ENCODE results near the gene PALS1.

PALS1 gene

DNA sequence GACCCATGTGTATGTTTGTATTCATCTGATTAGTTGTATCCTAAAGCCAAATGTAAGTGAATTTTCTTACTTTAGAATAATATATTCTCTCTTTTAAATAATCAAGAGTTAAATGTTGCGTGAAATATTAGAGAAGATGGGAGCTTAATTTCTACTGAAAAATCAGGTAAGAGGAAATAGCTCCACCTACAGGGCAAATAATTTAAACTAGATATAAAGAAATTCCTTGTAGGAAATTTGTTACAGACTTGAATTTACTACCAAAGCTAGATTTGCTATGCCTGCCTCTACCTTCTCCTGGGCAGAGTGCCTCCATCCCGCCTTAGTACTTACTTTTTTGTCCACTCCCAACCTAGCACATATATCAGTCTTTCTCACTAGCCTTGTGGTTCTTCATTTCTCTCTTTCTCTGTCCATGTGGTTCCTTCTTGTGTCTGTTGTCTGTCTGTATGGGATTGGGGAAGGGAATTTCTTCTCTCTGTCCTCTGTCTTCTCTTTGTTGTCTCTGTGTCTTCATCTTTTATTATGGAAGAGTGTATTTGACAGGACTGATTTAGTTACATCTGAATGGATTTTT lies 44.7 kb downstream of the PALS1 start:
- H3K4me3 ChIP-seq (ENCODE audit: low read length), result no peak overlapping the region
- H3K27me3 ChIP-seq (ENCODE audit: control insufficient read depth, insufficient read depth, low read length), result no peaks in the 10 kb centered on the region
- no peak overlapping the region for H3K4me2 ChIP-seq (ENCODE audit: low read length)
- peaks cover 7% of the 10 kb centered on the region for H3K36me3 ChIP-seq (ENCODE audit: insufficient read depth, low read length)
- H3K4me1 ChIP-seq (ENCODE audit: control insufficient read depth, insufficient read depth, low read length), result no peaks in the 10 kb centered on the region
- H3K9me3 ChIP-seq (replicated peaks; ENCODE audit: low read length), result no peaks in the 10 kb centered on the region
- H3K9ac ChIP-seq (ENCODE audit: low read depth, low read length), result no peak overlapping the region
